CD4-positive, alpha-beta T cell treated with Interleukin-15 for 1 hour (primary cell): ENCODE data around the gene CANT1.
"Not testable (repeated sequence)": the region's sequence is repeated elsewhere in the genome, so short reads cannot be mapped to it uniquely, and the experiment has no call there.

ENCODE experiments used
- DNase-seq: peaks from one replicate; pipeline ENCODE4 v3.0.0-alpha.2; 2020

CANT1 gene

GRCh38 chr17:78954684-78955083 is 54.9 kb downstream of the CANT1 start:
- no peak for DNase-seq

- no peak for DNase-seq
Measured at GRCh38 chr17:78953356-78954350, 55.9 kb downstream of the CANT1 start.

GRCh38 chr17:78952706-78953105 is 56.9 kb downstream of the CANT1 start:
- no peak for DNase-seq

DNA sequence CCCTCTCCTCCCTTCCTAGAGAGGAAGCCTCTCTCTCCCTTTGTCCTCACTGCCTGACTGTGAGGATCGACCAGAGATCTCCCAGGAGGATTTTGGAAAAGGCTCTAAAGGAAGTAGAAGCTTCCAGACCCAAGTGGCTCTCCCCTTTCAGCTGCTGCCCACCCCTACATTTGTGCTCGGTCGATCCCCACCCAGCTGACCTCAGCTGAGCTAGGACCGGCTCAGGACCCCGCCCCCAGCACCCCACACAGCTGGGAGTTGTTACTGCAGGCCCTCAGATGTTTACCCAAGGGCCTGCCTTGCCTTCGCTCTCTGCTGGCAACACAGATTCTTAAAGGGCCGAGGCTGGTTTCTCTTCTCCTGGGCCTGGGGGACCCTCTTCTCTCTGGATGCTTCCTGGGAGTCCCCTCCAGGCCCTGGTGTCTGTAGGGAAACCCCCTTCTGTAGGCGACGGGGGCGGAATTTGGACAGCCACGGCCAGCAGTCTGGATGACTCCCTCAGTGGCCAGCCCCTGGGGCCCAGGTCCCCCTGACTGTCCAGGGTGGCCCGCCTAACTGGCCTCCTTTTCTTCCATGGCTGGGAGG is 57.5 kb downstream of the CANT1 start:
- no peak for DNase-seq

GRCh38 chr17:78950870-78951269 is 58.7 kb downstream of the CANT1 start:
- no peak for DNase-seq

GRCh38 chr17:78947235-78948149 is 62.1 kb downstream of the CANT1 start:
- no peak for DNase-seq

DNA sequence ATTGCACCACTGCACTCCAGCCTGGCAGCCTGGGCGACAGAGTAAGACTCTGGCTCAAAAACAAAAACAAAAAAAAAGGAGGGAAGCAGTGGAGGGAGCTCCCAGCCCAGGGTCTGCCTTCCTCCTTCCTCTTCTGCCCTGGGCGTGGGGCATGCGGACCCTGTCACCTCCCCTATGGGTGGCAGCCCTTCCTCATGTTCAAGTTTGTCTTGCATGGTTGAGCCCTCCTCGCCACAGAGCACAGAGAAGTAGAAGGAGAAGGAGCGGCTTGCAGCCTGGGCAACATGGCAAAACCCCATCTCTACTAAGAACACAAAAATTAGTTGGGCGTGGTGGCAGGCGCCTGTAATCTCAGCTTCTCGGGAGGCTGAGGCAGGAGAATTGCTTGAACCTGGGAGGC is 62.9 kb downstream of the CANT1 start:
- DNase-seq: no peak

- DNase-seq: no peak
Measured at GRCh38 chr17:78946131-78946530, 63.4 kb downstream of the CANT1 start.

GRCh38 chr17:78945455-78945854 is 64.1 kb downstream of the CANT1 start:
- DNase-seq: not testable (repeated sequence)

DNA sequence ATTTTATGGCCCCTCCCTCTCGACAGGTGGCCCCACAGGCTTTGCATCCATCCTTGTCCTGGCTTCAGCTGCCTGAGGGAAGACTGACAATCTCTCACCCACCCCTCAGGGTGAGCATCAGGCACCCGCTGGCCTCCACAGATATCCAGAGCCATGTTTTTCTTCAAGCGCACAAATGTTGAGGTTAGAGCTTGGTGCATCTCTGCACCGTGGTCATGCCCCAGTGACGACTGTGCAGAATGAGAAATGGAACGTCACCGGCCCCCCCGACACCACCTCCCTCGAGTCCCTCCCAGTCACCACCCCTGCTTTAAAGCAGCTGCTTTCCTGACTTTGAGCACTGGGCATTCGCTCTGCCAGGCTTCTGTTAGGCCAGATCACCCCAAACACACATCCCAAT is 64.6 kb downstream of the CANT1 start:
- DNase-seq: no peak

DNA sequence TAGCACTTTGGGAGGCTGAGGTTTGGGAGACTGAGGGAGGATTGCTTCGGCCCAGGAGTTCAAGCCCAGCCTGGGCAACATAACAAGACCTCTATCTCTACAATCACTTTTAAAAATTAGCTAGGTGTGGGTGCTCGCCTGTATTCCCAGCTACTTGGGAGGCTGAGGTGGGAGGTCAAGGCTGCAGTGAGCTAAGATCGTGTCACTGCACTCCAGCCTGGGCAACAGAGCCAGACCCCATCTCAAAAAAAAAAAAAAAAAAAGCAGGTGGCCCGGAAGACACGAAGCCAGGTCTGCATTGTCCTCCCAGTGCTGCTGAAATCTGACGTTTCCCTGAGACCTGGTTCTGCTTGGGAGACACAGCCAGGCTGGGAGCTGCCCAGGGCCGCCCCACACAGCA is 65.5 kb downstream of the CANT1 start:
- no peak for DNase-seq
